Astrocyte of the hippocampus (primary cell): ENCODE results near the gene DPP6.
A peak's percentile ranks its signal among the peaks of the same experiment; 100 is the strongest.

Experiments
- DNase-seq: peaks from one replicate; pipeline ENCODE4 v3.0.0; 2011; ENCODE audit warnings: low read depth, low spot score

DPP6 gene

DNA sequence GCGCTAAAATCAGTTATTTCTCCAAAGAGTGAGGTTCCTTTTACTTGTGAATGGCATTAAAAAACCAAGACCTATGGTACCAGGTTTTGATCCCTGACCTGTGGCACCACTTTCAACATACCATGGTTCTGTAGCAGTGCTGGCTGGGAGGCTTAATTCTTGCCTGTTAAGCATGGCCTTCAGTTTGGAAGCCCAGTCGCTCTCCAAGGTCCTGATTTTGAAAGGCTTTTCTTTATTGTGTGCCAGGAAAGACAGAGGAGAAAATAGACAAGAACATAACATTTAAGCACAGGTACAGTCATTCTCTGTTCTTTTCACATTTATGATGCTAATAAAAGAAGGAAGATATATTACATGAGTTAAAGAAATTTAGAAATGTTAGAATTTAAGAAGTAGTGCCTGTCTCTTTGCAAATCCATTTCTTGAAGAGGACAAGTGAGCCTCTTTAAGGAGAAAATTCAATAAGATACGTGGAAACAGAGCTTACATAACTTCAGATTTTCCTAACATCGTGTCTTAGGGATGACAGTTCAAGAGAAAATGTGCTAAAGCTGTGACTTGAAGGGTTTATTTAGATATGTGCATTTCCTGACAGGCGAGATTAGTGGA, 357.6 kb downstream of the DPP6 start:
- DNase-seq: peak; percentile 57

DNA sequence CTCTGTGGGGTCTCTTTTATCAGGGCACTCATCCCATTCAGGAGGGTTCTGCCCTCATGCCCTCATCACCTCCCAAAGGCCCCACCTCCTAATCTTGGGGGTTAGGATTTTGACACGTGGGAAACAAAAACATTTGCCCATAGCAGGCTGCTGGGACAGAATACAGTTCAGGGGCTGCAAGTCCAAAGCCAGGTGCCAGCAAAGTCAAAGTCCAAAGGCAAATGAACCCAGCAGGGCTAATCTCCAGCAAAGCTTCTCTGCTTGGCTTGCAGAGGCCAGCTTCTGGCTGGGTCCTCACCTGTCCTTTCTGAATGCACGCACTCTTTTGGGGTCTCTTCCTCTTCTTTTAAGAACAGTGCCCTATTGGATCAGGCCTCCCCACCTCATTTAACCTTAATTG, 359.9 kb downstream of the DPP6 start:
- no peak for DNase-seq

DNA sequence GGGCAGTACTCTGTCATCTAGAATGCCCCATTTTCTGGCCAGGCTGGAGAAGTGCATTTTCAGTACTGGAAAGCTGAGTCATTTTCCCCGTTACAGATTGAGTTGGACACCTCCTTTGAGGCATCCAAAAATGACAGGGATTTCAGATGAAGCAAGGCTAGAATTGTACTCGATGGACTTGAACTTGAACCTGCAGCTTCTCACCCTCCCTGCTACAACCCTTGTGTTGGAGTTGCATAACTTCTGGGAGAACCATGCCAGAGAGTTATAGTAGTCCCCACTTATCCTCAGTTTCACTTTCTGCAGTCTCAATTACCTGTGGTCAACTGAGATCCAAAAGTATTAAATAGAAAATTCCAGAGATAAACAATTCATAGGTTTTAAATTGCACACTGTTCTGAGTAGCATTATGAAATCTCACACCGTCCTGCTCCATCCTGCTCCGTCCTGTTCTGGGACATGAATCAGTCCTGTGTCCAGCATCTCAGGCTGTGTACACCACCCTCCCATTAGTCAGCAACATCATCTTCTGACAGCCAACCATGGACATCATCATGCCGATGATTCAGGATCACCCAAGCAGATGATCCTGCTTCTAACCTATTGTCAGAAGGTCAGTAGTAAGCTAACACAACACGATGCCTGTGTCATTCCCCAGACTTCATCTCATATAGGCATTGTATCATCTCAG, 363.7 kb downstream of the DPP6 start:
- DNase-seq: no peak

DNA sequence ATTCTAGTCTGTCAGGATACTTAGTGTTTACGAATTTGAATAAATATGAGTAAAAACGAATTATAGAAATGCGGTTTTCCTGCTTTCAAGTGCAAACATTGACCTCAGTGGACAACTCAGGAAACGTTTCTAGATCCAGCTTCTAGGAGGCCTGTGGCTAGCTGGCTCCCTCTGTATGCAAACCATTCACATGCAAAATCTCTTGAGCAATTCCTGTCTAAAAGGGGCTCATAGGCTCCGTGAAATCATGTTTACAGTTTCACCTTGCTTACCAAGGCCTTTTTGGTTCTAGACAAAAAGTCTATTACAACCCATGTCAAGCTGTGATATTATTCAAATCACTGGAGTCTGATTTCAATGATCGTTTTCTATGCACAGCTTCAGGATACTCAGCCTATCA, 364.5 kb downstream of the DPP6 start:
- DNase-seq: no peak

DNA sequence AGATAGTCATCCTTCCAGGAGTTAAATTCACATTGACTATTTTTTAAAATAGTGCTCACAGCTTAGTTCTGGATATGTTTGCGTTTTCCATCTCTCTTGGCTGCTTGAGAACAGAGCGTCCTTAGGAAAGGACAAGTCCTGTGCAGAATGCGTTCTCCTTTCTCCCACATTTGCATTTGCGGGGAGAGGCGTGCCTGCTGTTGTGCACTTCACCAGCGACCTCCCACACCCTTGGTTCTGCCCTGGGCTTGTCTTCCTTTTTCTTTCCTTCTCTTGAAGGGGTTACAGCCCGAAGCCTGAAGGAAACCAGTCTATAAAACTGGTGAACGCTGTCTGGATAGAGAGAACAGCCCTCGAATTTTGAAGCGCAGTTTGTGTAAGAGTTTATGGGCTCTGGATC, 367.1 kb downstream of the DPP6 start:
- no peak for DNase-seq

DNA sequence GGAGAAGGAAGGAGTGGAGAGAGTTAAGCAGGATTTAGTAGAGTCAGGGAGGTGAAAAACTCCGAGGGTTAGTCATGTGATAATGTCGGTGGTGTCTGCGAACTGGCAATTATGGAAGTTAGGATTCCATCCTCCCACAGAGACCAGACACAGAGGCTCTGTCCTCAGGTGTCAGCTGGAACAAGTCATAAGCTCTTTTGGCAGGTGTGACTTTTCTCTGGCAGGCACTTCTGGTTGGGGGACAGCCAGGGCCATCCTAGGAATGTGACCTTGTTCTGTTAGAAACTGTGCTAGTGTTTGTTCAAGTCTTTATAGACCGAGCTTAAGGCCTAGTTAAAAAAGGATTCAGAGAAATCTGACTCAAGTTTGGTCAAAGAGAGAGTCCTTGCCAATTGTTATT, 371.0 kb downstream of the DPP6 start:
- no peak for DNase-seq

DNA sequence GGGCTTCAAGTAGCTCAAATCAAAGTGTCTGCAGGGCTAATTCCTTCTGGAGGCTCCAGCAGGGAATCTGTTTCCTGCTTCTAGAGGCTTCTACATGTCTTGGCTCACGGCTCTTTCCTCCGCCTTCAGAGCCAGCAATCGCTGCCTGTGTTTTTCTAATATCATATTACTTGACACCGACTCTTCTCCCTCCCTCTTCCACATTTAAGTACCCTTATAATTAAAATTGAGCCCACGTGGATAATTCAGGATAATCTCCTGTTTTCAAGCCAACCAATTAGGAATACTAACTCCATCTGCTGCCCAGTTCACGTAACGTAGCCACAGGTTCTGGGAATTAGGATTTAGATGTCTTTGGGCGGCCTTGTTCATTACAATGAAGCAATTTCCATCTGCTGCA, 372.2 kb downstream of the DPP6 start:
- DNase-seq: no peak

DNA sequence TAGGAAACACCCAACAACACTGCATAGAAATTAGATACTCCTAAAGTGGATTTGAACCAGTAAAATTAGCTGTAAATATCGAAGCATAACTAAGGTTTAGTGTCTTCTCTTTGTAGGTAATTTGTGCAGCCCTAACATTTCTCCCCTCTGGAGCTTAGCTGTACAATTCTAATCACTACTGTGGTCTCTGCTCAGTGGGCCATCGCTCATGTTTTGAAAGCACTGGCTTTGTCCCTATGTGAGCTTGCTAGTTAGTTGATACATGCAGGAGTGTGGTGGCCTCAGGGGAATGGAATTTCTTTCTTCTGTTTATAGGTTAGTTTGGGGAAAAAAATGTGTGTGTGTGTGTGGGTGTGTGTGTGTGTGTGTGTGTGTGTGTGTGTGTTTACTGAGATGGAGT, 373.1 kb downstream of the DPP6 start:
- peak; percentile 16 for DNase-seq

DNA sequence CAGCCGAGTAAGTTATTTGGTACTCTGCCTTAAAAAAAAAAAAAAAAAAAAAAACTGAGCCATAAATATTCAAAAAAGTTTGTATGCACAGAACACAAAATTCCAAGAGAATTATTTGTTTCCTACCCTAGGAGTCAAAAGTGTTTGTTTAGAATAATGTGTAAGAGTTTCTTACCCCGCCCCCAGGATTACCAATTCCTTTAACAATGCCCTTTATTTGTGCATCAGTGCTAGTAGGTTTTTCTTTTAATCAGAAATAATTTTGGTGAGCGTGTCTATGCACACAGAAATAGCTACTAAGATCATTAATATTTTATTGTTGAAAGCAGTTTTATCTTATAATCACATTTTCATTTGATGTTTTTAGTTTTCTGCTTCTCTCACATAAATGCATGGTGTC, 374.6 kb downstream of the DPP6 start:
- DNase-seq: no peak

DNA sequence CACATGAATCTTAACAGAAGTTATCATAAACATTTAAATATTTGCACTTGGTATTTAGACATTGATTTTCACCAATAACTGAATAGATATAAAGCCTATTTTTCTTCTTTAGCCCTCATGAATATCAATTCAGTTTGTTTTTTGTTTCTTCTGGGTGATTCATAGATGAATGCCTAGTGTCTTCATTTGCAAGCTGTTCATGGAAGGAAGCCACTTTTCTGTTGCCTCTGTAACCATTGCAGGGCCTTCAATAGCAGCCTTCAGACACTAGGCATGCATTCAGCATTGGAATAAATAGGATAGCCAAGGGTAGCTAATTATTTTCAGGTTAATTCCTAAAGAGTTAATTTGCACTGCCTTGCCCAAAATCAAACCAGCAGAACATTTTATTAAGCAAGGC, 375.3 kb downstream of the DPP6 start:
- no peak for DNase-seq

DNA sequence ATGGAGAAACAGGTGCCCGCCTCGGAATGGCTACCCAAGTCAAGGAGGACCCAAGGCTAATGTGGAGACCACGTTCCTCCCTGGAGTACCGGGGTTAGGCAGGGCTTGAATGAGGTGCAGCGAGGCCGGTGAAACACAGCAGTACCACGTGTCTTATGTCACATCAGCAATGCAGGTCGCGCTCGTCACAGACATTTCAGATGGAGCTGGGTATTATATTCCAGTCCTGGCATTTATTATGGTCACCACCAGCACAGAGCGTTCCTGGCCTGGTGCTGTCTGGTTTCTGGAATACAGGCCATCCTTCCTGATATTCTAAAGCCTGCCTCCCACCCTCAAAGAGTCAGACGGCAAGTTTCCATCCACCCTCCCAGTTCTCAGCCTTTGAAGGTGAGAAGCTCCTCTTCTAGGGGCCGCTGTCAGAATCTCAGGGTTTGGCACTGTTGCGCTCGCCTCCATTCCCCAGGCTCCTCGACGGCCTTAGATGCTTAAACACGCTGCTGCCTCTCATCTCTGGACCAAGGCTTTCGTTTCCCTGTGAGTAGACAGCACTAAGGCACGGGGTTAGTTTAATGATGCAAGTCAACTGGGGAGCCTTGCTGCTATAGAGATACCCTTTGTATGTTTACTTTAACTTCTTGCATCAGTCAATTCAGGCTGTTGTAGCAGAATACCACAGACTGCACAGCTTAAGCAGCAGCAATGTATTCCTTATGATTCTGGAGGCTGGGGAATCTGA, 377.6 kb downstream of the DPP6 start:
- DNase-seq: no peak

DNA sequence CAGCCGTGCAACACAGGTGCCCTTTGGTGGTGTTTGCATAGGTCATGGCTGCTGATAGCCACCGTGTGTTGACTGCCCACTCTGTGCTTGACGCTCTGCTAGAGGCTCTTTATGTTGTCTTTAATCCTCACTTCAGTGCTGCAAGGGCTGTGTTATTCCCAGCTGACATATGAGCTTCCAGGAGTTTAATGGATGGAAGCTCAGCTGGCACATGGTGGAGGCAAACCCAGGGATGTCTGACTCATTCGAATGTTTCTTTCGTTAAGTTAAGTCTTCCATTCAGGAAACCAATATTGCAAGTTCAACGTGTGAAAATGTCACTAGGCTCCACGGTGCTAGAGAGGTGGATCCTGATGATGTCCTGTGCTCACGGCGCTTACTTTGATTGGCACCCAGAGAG, 378.4 kb downstream of the DPP6 start:
- DNase-seq: no peak

DNA sequence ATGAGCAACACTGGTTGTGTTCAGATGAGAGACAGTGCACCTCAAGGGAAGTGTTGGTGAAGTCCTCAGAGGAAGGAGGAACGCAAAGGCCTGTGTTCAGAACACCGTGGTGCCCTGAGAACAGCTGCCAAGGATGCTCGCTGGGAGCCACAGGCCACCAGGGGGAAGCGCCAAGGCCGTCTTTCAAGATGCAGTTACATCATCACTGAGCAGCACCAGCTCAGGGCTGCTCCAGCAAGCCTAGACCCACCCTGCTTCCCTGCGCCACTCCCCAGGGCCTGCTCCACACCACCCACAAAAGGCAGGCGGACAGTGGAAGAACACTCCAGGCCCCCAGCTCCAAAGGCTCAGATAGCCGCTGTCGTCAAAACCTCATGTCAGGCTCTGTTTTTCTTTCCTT, 378.8 kb downstream of the DPP6 start:
- no peak for DNase-seq

DNA sequence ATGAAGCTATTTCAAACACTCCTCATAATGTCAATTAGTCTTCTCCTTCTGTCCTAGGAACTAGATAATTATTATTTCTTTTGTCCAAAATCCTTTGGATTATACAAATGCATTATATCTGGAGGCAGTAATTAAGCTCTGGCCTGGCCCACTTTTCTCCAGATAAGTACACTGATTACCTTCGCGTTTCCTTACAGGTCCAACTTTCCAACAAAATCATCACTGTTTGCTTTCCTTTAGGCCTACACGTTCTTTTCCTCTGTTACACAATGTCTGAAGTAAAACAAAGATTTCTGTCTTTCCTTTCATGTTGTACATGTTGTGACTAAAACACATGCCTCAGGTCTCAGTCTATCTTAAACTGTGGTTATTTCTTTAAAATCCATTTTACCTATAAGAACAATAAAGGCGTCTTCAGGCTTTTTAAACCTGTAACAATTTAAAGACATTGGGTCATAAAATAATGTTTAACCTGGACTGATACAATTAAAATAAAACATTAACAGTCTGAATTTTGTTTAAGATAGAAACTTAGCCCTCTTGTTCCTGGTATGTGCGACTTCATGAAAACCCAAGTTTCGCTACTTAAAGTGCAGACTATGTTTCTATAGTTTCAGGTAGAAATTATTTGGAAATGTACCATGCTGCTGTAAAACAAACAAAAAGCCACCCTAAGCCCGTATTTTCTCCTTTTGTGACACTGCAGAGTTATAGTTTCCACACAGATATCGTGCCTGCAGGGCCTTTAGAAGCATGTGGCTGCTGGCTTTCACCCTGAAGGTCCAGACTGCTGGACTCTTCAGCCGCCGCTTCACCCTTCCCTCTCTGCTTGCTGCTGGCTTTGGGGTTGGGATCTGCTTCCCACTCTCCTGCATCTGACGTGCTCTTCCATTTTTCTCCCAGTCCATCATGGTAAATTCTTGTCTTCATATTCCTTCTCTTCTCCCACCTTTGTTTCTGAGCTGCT, 381.7 kb downstream of the DPP6 start:
- DNase-seq: no peak

DNA sequence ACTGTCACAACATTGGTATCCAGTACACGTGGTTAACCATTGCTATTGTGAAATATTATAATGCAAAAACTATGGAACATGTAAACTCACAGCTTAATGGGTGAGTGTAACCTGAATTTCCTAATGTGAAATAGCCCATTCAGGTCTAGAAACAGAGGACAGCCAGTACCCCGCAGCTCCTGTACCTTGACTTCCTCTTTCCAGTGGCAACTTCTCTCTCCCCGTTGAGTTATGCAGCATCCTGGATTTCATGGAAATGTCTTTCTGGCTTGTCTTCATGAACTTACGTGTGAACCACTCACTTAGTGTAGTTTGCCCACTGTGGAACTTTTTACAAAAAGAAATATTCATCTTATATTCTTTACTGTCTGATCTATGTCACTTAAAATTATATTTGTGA, 384.4 kb downstream of the DPP6 start:
- DNase-seq: no peak

DNA sequence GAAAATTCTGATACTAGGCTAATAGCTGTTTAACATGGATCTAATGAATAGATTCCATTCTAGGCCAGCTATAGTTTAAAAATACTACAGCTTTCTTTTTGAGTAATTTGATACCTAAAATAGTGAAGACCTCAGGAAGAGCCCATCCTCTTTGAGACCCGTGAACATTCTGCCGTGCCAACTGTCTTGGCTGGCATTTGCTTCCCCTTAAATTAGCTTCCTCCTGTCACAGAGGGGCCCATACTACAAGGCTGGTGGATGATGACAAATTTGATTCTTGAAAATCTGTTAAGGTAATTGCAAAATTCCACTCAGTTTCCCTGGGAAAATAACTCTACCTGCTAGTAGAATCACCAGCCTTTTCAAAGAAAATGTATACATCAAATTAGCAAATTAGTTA, 385.0 kb downstream of the DPP6 start:
- DNase-seq: no peak

DNA sequence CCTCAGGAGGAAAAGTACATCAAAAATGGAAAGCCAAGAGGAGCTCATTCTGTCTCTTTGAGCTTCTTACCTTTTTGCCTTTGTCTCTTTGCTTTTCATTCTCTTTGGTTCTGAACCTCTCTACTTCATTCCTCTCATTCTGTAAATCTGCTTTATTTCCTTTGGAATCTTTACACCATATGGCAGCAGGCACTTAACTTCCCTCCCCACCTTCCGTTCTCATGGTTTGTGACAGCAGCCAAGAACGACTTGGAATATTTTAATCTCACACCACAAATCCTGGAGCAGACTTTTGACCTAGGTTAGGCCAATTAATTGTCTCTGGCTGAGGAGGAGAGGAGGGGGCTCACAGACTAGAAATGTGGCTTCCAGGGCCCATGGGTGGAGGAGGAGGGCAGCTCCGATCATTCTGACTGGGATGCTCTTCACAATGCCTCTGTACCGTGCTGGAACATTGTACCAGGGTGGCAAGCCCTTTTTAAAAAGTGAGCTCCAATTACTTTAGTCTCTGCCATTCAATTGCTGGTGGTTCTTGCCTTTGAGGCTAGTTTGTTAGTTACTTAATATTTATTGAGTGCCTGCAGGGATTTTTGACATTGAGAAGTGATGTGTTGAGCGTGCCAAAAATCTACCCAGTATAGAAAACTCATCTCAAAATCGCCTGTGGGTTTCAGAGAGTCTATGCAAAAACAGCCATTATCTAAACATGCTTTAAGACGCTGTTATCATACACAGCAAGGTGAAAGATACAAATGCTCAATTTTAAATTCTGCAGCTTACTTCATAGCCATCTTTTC, 386.6 kb downstream of the DPP6 start:
- no peak for DNase-seq

DNA sequence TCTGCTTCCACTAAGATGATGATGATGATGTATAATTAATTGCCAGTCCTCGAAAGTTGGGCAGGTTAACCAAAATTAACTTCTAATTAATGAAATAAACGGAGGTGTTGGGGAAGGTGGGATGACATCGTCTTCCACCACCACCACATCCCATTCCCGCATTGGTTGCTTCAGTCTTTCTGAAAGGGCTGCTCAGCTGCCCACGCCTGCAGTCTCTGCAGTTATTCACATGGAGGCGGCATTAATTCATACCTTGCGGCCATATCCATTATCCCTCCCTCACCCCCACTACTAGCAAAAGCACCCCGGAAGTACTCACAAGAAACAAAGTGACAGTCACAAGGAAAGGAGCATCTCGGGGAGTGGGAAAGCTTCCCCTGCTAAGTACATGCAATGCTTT, 387.9 kb downstream of the DPP6 start:
- no peak for DNase-seq

DNA sequence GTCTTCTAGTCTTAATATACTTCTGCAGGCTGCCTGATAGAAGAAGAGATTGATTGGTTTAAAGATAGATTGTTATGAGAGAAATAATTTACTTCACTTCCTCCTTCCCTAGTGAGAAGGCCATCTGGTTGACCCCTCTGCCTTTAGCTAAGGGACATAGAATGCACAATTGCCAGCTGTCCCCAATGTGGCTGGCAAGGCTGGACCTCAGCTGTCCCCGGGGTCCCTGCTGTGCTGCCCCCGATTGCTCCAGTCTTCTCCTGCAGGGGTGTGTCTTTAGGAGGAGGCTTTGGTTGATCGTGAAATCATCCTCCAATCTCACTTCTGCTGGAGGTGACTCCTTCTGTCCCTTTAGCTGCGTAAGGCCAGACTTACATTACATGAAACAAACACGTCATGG, 388.5 kb downstream of the DPP6 start:
- DNase-seq: no peak

DNA sequence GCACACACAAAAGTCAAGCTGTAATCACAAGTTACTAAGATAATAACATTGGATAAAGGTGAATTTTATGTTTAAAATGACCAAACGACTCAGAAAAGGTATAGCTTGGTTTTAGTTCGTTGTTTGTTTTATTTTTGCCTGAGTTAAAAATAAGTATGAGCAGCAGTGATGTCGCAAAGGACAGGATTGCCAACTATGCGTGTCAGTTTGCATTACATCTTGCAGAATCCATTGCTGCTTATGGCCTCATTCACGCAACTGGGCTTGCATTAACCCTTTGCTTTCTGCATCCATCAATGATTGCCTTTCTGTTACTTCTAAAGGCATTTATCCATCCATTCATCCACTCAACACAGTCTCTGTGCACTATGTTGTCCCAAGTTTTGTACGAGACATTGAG, 389.6 kb downstream of the DPP6 start:
- no peak for DNase-seq

DNA sequence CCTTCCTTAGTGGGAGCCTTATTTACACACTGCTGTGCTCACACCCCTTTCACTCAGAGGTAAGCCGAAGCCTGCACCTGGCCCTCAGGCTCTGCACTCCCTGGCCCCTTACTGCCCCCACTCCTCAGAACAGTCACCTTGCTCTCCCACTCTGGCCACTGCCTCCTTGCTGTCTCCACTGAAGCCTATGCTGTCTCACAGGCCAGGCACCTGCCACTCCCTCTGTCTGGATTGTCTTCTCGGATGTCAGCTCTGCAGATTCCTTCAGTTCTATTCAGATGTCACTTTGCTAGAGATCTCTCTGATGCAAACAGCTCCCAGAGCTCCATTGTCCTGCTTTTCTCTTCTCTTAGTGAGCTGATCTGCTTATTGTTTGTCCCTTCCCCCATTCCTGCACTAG, 390.7 kb downstream of the DPP6 start:
- no peak for DNase-seq
